Measurements from ENCODE around the gene RBM23. TPM values are rescaled to one million over a fixed set of nuclear protein-coding genes. Genes with fewer than 3 reads are reported as not detected.
A peak's percentile ranks its signal among the peaks of the same experiment; 100 is the strongest.

RBM23 gene
- total and polyA plus RNA-seq, 9 of the 15 experiments (the other 6 are each of a cell fraction or from before 2014, with no cell fraction given) = 46.0 to 102 (median 58.5) TPM

DNA sequence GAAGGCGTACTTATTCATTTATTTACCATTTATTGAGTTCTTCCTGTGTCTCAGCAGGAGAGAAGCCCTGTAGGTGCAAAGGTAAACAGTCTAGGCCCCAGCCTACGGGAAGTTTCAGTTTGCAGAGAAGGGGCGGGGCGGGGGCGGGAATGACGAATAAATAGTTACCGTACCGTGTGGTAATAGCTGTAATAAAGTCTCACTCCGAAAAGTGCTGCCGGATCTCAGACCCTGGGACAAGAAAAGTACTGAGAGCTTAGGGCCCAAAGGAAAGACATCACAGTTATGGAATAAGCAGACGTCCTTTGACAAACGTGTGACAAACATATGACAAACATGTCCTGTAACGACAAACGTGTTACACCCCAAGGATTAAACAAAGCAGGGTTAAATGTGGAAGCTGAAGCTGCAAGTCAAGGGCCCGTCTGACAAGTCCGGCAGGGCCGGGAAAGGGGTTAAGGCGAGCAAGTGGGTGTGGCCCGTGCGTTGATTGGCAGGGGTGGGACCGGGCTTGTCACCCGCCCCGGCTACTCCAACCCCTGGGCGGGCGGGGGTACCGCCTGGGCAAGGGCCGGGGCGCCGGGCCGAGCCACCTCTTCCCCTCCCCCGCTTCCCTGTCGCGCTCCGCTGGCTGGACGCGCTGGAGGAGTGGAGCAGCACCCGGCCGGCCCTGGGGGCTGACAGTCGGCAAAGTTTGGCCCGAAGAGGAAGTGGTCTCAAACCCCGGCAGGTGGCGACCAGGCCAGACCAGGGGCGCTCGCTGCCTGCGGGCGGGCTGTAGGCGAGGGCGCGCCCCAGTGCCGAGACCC, 47.5 kb downstream of the RBM23 start, which contains the start of gene LRP10 (continued):
- TF ChIP-seq EP400 (IDR thresholded peaks at IDR 0.05) = peak; percentile 58; the same call in 1 of the 2 replicates
- peak; percentile 70 for TF ChIP-seq RB1 (IDR thresholded peaks at IDR 0.05; ENCODE audit: low read depth)
- TF ChIP-seq RHOXF2B (CRISPR knock-in tag; conservative IDR thresholded peaks at IDR 0.05) = 0 out of 2 replicates have a peak, but pooled peaks have one; percentile 10
- peak; percentile 10; the same call in 1 of the 2 replicates for TF ChIP-seq SMARCA5 (IDR thresholded peaks at IDR 0.05)
- peak; percentile 22 to 92; a peak in 3 of 4 replicates for TF ChIP-seq FOXK2 (conservative IDR thresholded peaks at IDR 0.05 in 1 of 2, IDR thresholded peaks at IDR 0.05 in 1 of 2; ENCODE audit: low read depth in 2 of 2)
- TF ChIP-seq NFATC3 (IDR thresholded peaks at IDR 0.05) = 0 out of 2 replicates have a peak, but pooled peaks have one; percentile 57
- peak; percentile 0 for TF ChIP-seq NFIC (IDR thresholded peaks at IDR 0.05)
- peak; percentile 87 for TF ChIP-seq POLR2A (conservative IDR thresholded peaks at IDR 0.05)
- peak; percentile 7; the same call in 1 of the 2 replicates for TF ChIP-seq SOX6 (IDR thresholded peaks at IDR 0.05)
- TF ChIP-seq, protein P1, sequence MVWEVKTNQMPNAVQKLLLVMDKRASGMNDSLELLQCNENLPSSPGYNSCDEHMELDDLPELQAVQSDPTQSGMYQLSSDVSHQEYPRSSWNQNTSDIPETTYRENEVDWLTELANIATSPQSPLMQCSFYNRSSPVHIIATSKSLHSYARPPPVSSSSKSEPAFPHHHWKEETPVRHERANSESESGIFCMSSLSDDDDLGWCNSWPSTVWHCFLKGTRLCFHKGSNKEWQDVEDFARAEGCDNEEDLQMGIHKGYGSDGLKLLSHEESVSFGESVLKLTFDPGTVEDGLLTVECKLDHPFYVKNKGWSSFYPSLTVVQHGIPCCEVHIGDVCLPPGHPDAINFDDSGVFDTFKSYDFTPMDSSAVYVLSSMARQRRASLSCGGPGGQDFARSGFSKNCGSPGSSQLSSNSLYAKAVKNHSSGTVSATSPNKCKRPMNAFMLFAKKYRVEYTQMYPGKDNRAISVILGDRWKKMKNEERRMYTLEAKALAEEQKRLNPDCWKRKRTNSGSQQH (CRISPR knock-in tag; IDR thresholded peaks at IDR 0.05) = no peak
- TF ChIP-seq KLF1 (tag; IDR thresholded peaks at IDR 0.05) = peak; percentile 80
- TF ChIP-seq CBX3 (IDR thresholded peaks at IDR 0.05; ENCODE audit: borderline replicate concordance in 1 of 2, low read length in 2 of 2) = peak in 1 of 2 experiments; percentile 49; a peak in 1 of 3 replicates
- TF ChIP-seq ZBTB17 (CRISPR knock-in tag; IDR thresholded peaks at IDR 0.05) = peak; percentile 25; the same call in 1 of the 2 replicates
- no peak for TF ChIP-seq U2AF2 (optimal IDR thresholded peaks at IDR 0.05; ENCODE audit: low read depth, low read length)
- peak; percentile 6 for TF ChIP-seq NEUROD1 (IDR thresholded peaks at IDR 0.05; ENCODE audit: borderline replicate concordance, low read depth, low read length, partially characterized antibody)
- TF ChIP-seq, protein P2, sequence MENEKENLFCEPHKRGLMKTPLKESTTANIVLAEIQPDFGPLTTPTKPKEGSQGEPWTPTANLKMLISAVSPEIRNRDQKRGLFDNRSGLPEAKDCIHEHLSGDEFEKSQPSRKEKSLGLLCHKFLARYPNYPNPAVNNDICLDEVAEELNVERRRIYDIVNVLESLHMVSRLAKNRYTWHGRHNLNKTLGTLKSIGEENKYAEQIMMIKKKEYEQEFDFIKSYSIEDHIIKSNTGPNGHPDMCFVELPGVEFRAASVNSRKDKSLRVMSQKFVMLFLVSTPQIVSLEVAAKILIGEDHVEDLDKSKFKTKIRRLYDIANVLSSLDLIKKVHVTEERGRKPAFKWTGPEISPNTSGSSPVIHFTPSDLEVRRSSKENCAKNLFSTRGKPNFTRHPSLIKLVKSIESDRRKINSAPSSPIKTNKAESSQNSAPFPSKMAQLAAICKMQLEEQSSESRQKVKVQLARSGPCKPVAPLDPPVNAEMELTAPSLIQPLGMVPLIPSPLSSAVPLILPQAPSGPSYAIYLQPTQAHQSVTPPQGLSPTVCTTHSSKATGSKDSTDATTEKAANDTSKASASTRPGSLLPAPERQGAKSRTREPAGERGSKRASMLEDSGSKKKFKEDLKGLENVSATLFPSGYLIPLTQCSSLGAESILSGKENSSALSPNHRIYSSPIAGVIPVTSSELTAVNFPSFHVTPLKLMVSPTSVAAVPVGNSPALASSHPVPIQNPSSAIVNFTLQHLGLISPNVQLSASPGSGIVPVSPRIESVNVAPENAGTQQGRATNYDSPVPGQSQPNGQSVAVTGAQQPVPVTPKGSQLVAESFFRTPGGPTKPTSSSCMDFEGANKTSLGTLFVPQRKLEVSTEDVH (IDR thresholded peaks at IDR 0.05; ENCODE audit: low read depth, partially characterized antibody) = no peak
- peak; percentile 52 for TF ChIP-seq U2AF1 (optimal IDR thresholded peaks at IDR 0.05; ENCODE audit: low read depth, low read length)
- peak; percentile 93 for TF ChIP-seq SPI1 (IDR thresholded peaks at IDR 0.05; ENCODE audit: borderline replicate concordance, low read depth, low read length)
- TF ChIP-seq, protein P3, sequence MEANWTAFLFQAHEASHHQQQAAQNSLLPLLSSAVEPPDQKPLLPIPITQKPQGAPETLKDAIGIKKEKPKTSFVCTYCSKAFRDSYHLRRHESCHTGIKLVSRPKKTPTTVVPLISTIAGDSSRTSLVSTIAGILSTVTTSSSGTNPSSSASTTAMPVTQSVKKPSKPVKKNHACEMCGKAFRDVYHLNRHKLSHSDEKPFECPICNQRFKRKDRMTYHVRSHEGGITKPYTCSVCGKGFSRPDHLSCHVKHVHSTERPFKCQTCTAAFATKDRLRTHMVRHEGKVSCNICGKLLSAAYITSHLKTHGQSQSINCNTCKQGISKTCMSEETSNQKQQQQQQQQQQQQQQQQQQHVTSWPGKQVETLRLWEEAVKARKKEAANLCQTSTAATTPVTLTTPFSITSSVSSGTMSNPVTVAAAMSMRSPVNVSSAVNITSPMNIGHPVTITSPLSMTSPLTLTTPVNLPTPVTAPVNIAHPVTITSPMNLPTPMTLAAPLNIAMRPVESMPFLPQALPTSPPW (CRISPR knock-in tag; IDR thresholded peaks at IDR 0.05) = peak; percentile 84
- TF ChIP-seq DPF2 (IDR thresholded peaks at IDR 0.05) = peak; percentile 50; the same call in 1 of the 2 replicates
- peak in 1 of 2 experiments; percentile 49; a peak in 1 of 4 replicates for TF ChIP-seq FOXA3 (CRISPR knock-in tag; conservative IDR thresholded peaks at IDR 0.05 in 1 of 2, IDR thresholded peaks at IDR 0.05 in 1 of 2)
- TF ChIP-seq MED1 (CRISPR knock-in tag; IDR thresholded peaks at IDR 0.05; ENCODE audit: borderline replicate concordance) = no peak
- TF ChIP-seq MEIS2 (IDR thresholded peaks at IDR 0.05; ENCODE audit: partially characterized antibody) = peak; percentile 90

Measured in K562 (cell line).